Uterus (tissue), 4 donors: Measurements from ENCODE around the gene SCUBE3. TPM values are rescaled to one million over a fixed set of nuclear protein-coding genes. Genes with fewer than 3 reads are reported as not detected.

Experiments used
- DNase-seq, 2 donors: peaks; one replicate each; pipeline ENCODE4 v3.0.0-alpha.2; 2019 to 2020
- H3K27ac ChIP-seq, 2 donors: fragments of 200-600 bp; sonication (generic); 1 replicate in 1 of 2; 2 replicates in 1 of 2; pipeline ENCODE4 v1.5.1; 2016 to 2018
- H3K27me3 ChIP-seq, 2 donors: fragments of 200-600 bp; sonication (generic); one replicate each; pipeline ENCODE4 v1.5.1; 2018 to 2019; ENCODE audit warnings: control low read depth in 1 of 2
- H3K36me3 ChIP-seq, 2 donors: fragments of 200-600 bp; sonication (generic); one replicate each; pipeline ENCODE4 v1.5.1; 2019; ENCODE audit warnings: control low read depth in 1 of 2
- H3K4me1 ChIP-seq, 2 donors: fragments of 200-600 bp; sonication (generic); one replicate each; pipeline ENCODE4 v1.5.1; 2018 to 2019; ENCODE audit warnings: control low read depth in 1 of 2
- H3K4me3 ChIP-seq, 2 donors: fragments of 200-600 bp; sonication (generic); 1 replicate in 1 of 2; 2 replicates in 1 of 2; pipeline ENCODE4 v1.5.1; 2018 to 2019; ENCODE audit warnings: mild to moderate bottlenecking in 1 of 2
- H3K9me3 ChIP-seq, 2 donors: fragments of 200-600 bp; sonication (generic); one replicate each; pipeline ENCODE4 v1.5.1; 2019; ENCODE audit warnings: control low read depth in 1 of 2
- CTCF ChIP-seq, 4 experiments: fragments of 200-600 bp in 2 of 4; fragments of 450-650 bp in 2 of 4; sonication (generic) in 2 of 4; IDR thresholded peaks; one replicate each; pipeline ENCODE4 v1.5.1; 2016 to 2019; ENCODE audit warnings: antibody characterized with exemption in 4 of 4, mild to moderate bottlenecking in 2 of 4, moderate library complexity in 1 of 4
- POLR2A ChIP-seq, 2 donors: fragments of 450-650 bp; IDR thresholded peaks; one replicate each; pipeline ENCODE4 v1.6.1; 2016; ENCODE audit warnings: antibody characterized with exemption in 2 of 2, mild to moderate bottlenecking in 1 of 2, moderate library complexity in 1 of 2
- intact Hi-C: fragments of 100-400 bp; cut with DNase I; formaldehyde crosslinking; loops from one replicate; pipeline ENCODE4 v1.15.1; 2023; ENCODE audit warnings: low total_unique reads
- total RNA-seq, 4 donors: library from RNA; depleted of rRNA in 3 of 4; stranded (reverse); fragments of >200 nt in 3 of 4; gene quantifications; one replicate each; pipeline versions ENCODE4 v1.1.0 to v1.2.4, GENCODE V29; 2014 to 2023
- donor health status: DM: yes; HTN: yes; CAD: no.

The SCUBE3 gene
- total RNA-seq, 4 donors from 2014 or later: 0.61 to 3.3 TPM; not detected in 2

- intact Hi-C loops: no loop called here
- H3K9me3 ChIP-seq: no peaks in the 10 kb centered on the region
- H3K4me3 ChIP-seq: no peak overlapping the region
- H3K27me3 ChIP-seq: no peaks in the 10 kb centered on the region
- no peaks in the 10 kb centered on the region for H3K4me1 ChIP-seq
- no peak for DNase-seq
- H3K27ac ChIP-seq: no peak overlapping the region
- no peaks in the 10 kb centered on the region for H3K36me3 ChIP-seq
- TF ChIP-seq CTCF (IDR thresholded peaks at IDR 0.05): no peak
- no peak for TF ChIP-seq POLR2A (IDR thresholded peaks at IDR 0.05)
Measured at GRCh38 chr6:35229304-35229703, 15.5 kb downstream of the SCUBE3 start.

- no peak for DNase-seq
- no peak overlapping the region for H3K27ac ChIP-seq
- H3K27me3 ChIP-seq: no peaks in the 10 kb centered on the region
- TF ChIP-seq POLR2A (IDR thresholded peaks at IDR 0.05): no peak
- no peak for TF ChIP-seq CTCF (IDR thresholded peaks at IDR 0.05)
- no peaks in the 10 kb centered on the region for H3K36me3 ChIP-seq
- H3K4me1 ChIP-seq: no peaks in the 10 kb centered on the region
- no peaks in the 10 kb centered on the region for H3K9me3 ChIP-seq
- intact Hi-C loops: no loop called here
- no peak overlapping the region for H3K4me3 ChIP-seq
Measured at GRCh38 chr6:35230498-35230897, 16.7 kb downstream of the SCUBE3 start.

DNA sequence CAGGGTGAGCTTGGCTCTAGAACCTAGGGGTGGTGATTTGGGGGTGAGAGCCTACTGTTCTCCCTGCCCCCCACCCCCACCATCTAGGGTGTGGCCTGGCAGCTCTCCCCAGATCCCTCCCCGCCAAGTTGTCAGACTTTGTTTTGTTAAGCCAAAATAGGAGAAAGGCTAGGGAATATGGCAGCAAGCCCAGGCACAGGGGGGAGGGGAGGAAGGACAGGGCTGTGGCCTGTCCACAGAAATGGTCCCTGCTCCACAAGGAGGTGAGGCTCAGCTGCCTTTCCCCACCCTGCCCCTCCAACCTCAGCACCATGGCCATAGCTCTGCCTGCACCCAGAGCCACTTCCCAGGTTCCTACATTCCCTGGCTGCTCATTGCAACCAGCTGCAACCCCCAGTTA is 17.2 kb downstream of the SCUBE3 start:
- Histone ChIP-seq H3K9me3 (no peaks in the 10 kb centered on the region), H3K4me1 (no peaks in the 10 kb centered on the region), H3K27ac (no peak overlapping the region), H3K27me3 (no peaks in the 10 kb centered on the region), H3K4me3 (no peak overlapping the region), H3K36me3 (no peaks in the 10 kb centered on the region)
- TF ChIP-seq CTCF (IDR thresholded peaks at IDR 0.05): no peak
- no peak for TF ChIP-seq POLR2A (IDR thresholded peaks at IDR 0.05)
- intact Hi-C loops: no loop called here
- peak in 1 of 2 donors; percentile 32 for DNase-seq

GRCh38 chr6:35231563-35231962 is 17.8 kb downstream of the SCUBE3 start:
- DNase-seq: no peak
- intact Hi-C loops: no loop called here

GRCh38 chr6:35234901-35235300 is 21.1 kb downstream of the SCUBE3 start:
- peaks cover 0 to 4% of the 10 kb centered on the region in 2 donors for H3K4me1 ChIP-seq
- H3K27me3 ChIP-seq: no peaks in the 10 kb centered on the region
- H3K9me3 ChIP-seq: no peaks in the 10 kb centered on the region
- TF ChIP-seq POLR2A (IDR thresholded peaks at IDR 0.05) (no peak), CTCF (IDR thresholded peaks at IDR 0.05) (no peak)
- DNase-seq: no peak
- H3K27ac ChIP-seq: no peak overlapping the region
- H3K4me3 ChIP-seq: no peak overlapping the region
- H3K36me3 ChIP-seq: no peaks in the 10 kb centered on the region
- intact Hi-C loops: no loop called here

More at GRCh38 chr6:35231563-35231962, 17.8 kb downstream of the SCUBE3 start:
- no peaks in the 10 kb centered on the region for H3K9me3 ChIP-seq
- no peak overlapping the region for H3K4me3 ChIP-seq
- no peaks in the 10 kb centered on the region for H3K27me3 ChIP-seq
- TF ChIP-seq CTCF (IDR thresholded peaks at IDR 0.05) (no peak), POLR2A (IDR thresholded peaks at IDR 0.05) (no peak)
- H3K36me3 ChIP-seq: no peaks in the 10 kb centered on the region
- no peaks in the 10 kb centered on the region for H3K4me1 ChIP-seq
- H3K27ac ChIP-seq: no peak overlapping the region
